GM13976 (cell line): ENCODE data around the gene STT3A.
A peak's percentile ranks its signal among the peaks of the same experiment; 100 is the strongest.

Experiments
- DNase-seq: peaks from one replicate; pipeline ENCODE4 v3.0.0; 2012; ENCODE audit warnings: low spot score
- CTCF ChIP-seq: IDR thresholded peaks from 2 replicates; pipeline ENCODE4 v1.5.1; 2012; ENCODE audit warnings: borderline replicate concordance, mild to moderate bottlenecking; ENCODE audit not compliant: insufficient read depth; ENCODE audit errors: extremely low read depth, missing control alignments, control extremely low read depth
- in situ Hi-C: fragments of 300-500 bp; cut with MboI; formaldehyde crosslinking; loops from one replicate; pipeline ENCODE4 v1.12.0; 2022; ENCODE audit warnings: low sequenced_read_pairs, mixed read lengths, inconsistent platforms; ENCODE audit not compliant: unreplicated experiment

The STT3A gene

GRCh38 chr11:125621995-125622394 is 29.3 kb downstream of the STT3A start:
- no peak for TF ChIP-seq CTCF
- in situ Hi-C loops, result no loop called here
- no peak for DNase-seq

- in situ Hi-C loops, result no loop called here
- no peak for DNase-seq
- no peak for TF ChIP-seq CTCF
Observed at GRCh38 chr11:125623064-125623463, 30.4 kb downstream of the STT3A start.

- in situ Hi-C loops, result no loop called here
- no peak for TF ChIP-seq CTCF
- no peak for DNase-seq
Observed at GRCh38 chr11:125624756-125625213, 32.1 kb downstream of the STT3A start, which contains the start of gene CHEK1. Gene CHEK1, plus strand, starts transcription at chr11:125625163. Its CDS starts 1,606 bp downstream, at chr11:125626769.

- TF ChIP-seq CTCF, result no peak
- no peak for DNase-seq
- in situ Hi-C loops, result no loop called here
Observed at GRCh38 chr11:125625225-125625629, 32.6 kb downstream of the STT3A start.

GRCh38 chr11:125625630-125626287 is 33.1 kb downstream of the STT3A start:
- TF ChIP-seq CTCF, result no peak
- DNase-seq, result peak; percentile 86
- in situ Hi-C loops, result no loop called here

- DNase-seq, result peak; percentile 51
- in situ Hi-C loops, result no loop called here
- TF ChIP-seq CTCF, result peak; percentile 45
Observed at GRCh38 chr11:125626288-125626950, 33.8 kb downstream of the STT3A start.
